Measurements from ENCODE around the gene MX2.

Gene MX2

DNA sequence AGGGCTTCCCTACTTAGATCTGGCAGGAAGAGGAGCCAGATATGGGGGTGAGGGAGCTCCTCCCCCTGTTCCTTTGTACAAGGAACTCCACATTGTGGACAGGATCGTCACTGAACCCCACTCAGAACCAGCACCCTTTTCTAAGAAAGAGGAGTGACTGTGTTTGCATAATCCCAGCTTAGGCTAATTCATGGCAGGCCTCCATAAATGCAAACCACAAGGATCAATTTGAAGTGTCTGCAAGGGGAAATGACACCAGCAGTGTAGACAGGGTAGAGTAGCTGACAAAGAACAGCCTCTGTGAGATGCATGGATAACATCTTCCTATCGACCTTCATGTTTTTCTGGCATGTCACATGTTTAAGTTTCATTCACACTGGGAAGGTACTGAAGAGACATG lies 75.9 kb downstream of the MX2 start:
- no peak overlapping the region for H3K4me3 ChIP-seq (ENCODE audit: low read depth, low read length)
- TF ChIP-seq, protein P1, sequence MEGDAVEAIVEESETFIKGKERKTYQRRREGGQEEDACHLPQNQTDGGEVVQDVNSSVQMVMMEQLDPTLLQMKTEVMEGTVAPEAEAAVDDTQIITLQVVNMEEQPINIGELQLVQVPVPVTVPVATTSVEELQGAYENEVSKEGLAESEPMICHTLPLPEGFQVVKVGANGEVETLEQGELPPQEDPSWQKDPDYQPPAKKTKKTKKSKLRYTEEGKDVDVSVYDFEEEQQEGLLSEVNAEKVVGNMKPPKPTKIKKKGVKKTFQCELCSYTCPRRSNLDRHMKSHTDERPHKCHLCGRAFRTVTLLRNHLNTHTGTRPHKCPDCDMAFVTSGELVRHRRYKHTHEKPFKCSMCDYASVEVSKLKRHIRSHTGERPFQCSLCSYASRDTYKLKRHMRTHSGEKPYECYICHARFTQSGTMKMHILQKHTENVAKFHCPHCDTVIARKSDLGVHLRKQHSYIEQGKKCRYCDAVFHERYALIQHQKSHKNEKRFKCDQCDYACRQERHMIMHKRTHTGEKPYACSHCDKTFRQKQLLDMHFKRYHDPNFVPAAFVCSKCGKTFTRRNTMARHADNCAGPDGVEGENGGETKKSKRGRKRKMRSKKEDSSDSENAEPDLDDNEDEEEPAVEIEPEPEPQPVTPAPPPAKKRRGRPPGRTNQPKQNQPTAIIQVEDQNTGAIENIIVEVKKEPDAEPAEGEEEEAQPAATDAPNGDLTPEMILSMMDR (IDR thresholded peaks at IDR 0.05; ENCODE audit: low read depth, low read length, missing control alignments): no peak
- DNase-seq (ENCODE audit: low read depth): no peak

DNA sequence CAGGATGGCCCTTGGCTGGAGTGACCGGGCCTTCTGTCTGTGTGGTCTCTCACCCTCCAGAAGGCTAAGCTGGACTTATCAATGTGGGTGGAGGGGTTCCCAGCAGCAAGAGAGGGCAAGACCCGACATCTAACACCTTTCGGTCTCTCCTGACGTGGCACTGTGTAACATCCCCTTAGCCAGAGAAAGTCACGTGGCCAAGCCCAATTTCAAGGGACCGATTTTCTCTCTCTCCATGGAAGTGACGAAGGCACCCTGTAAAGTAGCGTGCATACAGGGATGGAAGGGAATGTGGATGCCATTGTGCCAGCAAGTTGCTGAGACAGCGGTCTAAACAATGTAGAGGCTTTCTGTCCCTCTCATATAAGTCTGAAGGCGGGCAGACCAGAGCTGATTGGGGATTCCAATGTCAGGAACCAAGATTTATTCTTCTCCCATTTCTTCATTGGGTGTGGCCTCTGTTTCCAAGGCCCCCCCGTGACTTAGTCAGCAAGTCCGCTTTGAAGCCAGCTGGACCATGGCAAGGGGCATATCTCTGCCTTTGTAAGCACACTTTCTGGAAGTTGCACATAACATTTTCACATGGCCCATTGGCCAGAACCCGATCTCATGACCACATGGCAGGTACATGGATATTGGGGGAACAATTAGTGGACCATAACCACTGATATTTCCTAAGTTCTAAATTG lies 76.7 kb downstream of the MX2 start:
- TF ChIP-seq, protein P1 (IDR thresholded peaks at IDR 0.05; ENCODE audit: low read depth, low read length, missing control alignments): no peak
- no peak for DNase-seq (ENCODE audit: low read depth)
- no peak overlapping the region for H3K4me3 ChIP-seq (ENCODE audit: low read depth, low read length)

DNA sequence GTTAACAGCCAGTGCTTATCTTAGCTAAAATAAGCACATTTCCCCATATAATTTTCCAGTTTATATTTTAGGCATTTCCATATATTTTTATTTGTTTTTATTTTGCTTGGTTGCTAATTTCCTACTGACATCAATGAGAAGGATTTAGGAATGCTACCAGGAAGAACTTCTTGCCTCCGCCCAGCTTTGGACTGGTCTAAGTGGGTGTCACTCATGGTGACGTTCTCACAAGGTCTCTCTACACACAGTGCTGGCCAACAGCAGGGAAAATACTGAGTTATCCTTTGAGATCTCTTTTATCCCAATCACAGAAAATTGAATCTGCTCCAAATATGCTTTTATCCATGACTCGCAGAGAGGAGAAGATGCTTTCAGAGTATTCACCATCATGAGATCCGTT lies 77.4 kb downstream of the MX2 start:
- TF ChIP-seq, protein P1 (IDR thresholded peaks at IDR 0.05; ENCODE audit: low read depth, low read length, missing control alignments): no peak

DNA sequence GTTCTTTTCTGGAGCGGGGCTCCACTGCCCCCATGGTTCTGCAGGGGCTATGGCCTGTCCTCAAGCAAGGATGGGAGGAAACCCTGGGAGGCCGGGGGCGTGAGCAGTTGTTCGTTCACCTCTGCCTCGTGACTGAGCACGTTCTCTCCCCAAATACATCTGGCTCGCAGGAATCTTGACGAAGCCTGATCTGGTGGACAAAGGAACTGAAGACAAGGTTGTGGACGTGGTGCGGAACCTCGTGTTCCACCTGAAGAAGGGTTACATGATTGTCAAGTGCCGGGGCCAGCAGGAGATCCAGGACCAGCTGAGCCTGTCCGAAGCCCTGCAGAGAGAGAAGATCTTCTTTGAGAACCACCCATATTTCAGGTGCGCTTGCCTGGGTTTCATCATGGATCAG lies 79.7 kb downstream of the MX2 start:
- no peak overlapping the region for H3K4me3 ChIP-seq (ENCODE audit: low read depth, low read length)
- TF ChIP-seq, protein P1 (IDR thresholded peaks at IDR 0.05; ENCODE audit: low read depth, low read length, missing control alignments): no peak
- DNase-seq (ENCODE audit: low read depth): no peak

More for the DNA sequence above, 77.4 kb downstream of the MX2 start:
- no peak overlapping the region for H3K4me3 ChIP-seq (ENCODE audit: low read depth, low read length)
- DNase-seq (ENCODE audit: low read depth): no peak

DNA sequence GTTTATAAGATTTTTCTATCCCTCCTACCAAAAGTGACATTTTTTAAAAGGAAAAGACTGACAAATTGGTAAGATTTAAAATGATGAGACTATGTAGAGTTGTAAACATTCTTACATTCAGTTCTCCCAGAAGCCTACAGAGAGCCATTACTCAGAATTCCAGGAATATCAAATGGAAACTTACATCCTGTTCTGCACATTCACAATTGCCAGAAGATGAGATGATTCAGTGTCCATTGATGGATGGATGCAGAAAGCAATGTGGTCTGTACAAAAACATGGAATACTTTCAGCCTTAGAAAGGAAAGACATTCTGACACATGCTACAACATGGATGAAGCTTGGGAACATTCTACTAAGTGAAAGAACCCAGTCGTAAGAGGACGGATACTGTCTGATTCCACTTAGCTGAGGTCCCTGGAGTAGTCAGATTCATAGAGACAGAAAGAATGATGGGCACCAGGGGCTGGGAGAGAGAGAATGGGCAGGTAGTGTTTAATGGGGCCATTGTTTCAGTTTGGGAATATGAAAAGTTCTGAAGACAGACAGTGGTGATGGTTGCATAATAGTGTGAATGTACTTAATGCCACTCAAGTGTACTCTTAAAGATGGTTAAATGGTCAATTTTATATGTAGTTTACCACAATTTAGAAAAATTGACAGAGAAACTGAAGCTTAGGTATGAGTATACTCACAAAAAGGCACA lies 80.8 kb downstream of the MX2 start:
- DNase-seq (ENCODE audit: low read depth): no peak
- TF ChIP-seq, protein P1 (IDR thresholded peaks at IDR 0.05; ENCODE audit: low read depth, low read length, missing control alignments): no peak
- no peak overlapping the region for H3K4me3 ChIP-seq (ENCODE audit: low read depth, low read length)

DNA sequence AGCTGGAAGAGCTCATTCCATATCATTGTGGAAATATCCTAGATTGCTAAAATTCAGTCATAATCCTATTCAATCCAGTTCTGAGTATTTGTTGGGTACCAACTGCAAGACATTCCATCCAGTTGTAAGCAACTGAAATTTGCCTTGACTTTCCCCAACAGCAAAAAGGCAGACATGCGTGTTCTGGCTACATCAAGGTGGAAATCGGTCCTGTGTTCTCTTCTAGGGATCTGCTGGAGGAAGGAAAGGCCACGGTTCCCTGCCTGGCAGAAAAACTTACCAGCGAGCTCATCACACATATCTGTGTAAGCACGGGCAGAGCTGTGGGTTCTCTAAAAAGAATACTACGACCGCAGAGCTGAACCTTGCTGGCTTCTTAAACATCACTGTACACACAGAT lies 81.7 kb downstream of the MX2 start:
- TF ChIP-seq, protein P1 (IDR thresholded peaks at IDR 0.05; ENCODE audit: low read depth, low read length, missing control alignments): no peak

More for the DNA sequence above, 81.7 kb downstream of the MX2 start:
- H3K4me3 ChIP-seq (ENCODE audit: low read depth, low read length): no peak overlapping the region
- DNase-seq (ENCODE audit: low read depth): no peak

Data from GM12864 (cell line).